DMS114 treated with DMSO at 0.1 percent for 48 hours (cell line): ENCODE data around the gene PLCB1.
A peak's percentile ranks its signal among the peaks of the same experiment; 100 is the strongest.
"Not testable (repeated sequence)": the region's sequence is repeated elsewhere in the genome, so short reads cannot be mapped to it uniquely, and the experiment has no call there.

Experiments
- DNase-seq: peaks from one replicate; lab custom pipeline; 2025; ENCODE audit not compliant: unreplicated experiment; lab: John Stamatoyannopoulos, UW

The PLCB1 gene

DNA sequence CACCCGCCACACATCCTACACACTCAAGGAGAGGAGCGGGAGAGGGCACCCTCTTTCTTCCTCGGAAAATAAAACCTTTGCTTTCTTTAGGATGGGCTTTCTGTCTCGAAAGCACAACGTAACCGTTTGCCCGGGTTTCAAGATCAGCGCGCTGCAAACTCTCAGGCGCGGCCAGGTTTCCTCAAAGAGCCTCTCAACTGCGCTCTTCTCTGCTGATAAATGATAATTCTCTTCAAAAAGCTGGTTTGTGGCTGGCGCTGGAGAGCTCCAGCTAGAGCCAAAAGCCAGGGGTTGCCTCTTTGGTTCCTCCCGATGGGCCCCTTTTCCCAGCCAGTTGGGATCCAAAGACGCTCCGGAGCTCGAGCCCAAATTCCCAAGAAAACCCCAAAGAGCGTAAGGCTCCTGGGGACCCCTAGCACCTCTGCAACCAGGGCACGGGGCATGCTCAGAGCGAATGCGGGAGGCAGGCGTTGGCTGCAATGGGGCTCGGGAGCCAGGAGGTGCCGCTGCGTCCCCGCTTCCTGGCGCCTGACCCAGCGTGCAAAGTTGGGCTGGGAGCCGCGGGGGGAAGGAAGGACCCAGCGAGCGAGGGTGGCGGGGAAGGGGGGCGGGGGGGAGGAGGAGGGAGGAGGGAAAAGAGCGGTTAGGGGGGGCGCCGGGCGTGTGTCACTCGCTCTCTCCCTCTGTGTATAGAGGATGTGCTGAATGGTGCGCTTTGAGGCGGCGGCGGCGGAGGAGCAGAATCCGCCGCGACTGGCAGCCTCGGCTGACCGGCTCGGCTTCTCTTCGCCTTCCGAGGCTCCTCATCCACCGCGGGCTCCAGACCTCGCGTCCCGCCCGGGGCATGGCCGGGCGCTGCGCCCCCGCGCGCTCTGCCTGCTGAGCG is at the start of gene PLCB1:
Gene PLCB1, plus strand, starts transcription at position 669 of the 886 bp plus-strand sequence. CDS start 386 bp downstream, outside the sequence.
- peak; percentile 66 for DNase-seq

GRCh38 chr20:8082989-8083388 is 49.1 kb upstream of the PLCB1 start:
- DNase-seq, result no peak

GRCh38 chr20:8089668-8090067 is 42.4 kb upstream of the PLCB1 start:
- DNase-seq, result no peak

DNA sequence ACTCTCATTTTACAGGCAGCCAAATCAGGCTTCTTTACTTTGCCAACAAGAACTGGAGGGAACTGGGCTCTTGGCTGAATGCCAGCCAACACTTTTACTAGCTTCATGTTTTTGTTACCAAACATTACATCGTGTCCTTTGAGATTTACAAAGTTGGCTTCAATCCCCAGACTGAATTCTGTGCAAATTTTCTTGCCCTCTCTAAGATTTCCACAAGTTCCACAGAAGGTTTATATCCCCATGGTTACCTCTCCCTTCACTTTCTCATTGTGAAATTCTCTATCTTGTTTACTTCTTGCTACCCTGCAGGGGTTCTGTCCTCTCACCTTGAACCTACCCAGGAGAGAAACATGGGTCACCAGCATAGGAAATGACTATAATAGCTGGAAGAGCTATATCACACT is 37.6 kb upstream of the PLCB1 start:
- no peak for DNase-seq

DNA sequence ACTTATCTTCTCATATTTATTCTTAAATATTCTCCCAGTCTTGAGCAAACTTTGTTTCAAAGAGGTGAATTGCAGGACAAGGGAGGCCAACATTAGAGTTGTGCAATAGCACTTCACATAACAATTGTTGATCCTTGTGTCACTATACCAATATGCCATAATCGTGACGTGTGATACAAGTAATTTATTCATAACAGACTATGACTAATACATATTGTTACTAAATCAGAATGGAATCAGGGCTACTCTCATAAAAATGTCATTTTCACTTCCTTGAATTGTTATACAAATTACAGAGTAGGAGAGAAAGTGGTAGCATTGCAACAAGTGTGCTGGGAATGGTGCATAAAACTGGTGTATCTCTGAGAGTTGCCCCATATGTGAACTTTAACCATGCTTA is 37.2 kb upstream of the PLCB1 start:
- no peak for DNase-seq

DNA sequence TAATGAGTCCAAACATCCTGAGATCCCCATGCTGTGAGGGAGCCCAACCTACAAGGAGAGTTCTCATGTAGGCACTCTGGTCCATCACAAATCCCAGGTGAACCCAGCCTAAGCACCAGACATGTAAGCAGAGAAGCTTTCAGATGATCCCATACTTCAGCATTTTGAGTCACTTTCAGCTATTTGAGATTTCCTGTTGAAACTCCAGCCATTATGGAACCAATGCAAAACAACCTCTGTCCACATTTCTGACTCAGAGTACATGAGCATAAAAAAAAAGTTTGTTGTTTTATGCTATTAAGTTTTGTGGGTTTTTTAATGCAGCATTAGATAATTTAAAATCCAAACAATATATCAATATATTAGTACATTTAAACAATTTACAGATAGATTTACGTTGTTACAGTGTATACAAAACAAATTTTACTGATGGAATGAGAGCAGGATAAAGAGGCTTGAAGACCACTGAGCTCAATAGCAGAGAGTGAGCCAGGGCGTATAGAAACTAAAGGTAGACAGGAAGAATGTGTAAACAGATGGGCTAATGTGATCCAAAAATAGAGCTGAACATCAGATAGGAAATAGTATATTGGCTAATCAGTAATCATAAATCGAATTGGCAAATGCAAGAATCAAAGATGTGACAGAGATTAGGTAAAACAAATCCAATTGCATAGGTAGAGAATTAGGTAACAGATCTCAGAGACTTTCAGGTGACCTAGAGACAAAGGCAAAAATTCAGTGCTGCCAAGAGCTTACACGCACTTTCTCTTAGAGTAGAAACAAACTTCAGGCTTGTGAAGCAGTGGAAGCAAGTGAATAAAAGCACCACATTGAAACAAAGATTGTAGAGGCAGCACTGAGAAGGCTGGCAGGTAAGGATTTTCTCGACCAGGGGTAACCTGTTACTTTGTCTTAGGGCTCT is 36.2 kb upstream of the PLCB1 start:
- DNase-seq, result no peak

DNA sequence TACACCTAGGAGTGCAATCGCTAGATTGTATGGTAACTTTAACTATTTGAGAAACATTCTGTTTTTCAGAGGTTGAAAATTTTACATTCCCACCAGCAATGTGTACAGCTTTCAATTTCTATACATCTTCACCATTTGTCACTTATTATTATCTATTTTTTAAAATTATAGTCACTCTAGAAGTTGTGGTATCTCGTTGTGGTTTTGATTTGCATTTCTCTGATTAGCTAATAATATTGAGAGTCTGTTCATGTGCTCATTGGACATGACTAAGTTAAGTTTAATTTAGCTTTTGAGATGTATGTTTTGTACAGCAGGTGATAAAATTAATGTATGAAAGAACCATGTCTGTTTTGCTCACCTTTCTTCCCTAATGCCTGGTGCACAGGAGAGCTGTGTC is 34.8 kb upstream of the PLCB1 start:
- DNase-seq, result no peak

GRCh38 chr20:8104252-8104651 is 27.8 kb upstream of the PLCB1 start:
- DNase-seq, result no peak

GRCh38 chr20:8114612-8115011 is 17.5 kb upstream of the PLCB1 start:
- DNase-seq, result not testable (repeated sequence)

GRCh38 chr20:8115436-8115835 is 16.6 kb upstream of the PLCB1 start:
- DNase-seq, result no peak

GRCh38 chr20:8116067-8116811 is 15.8 kb upstream of the PLCB1 start:
- DNase-seq, result no peak

DNA sequence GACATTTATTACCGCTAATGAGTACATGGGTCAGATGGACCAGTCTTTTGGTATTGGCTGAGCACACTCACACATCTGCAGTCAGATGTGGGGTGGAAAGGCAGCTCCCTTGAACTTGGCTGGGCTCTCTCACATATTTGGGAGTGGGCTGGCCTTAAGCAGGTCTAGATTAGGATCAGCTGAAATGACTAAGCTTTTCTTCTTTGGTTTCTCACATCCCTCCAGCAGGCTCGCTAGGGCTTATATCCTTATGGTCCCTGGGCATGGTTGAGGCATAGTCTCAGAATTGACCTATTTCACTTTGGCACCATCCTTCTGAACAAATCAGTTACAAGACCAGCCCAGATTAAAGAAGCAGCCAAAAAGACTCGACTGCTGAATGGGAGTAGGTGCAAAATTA is 14.4 kb upstream of the PLCB1 start:
- DNase-seq, result no peak

DNA sequence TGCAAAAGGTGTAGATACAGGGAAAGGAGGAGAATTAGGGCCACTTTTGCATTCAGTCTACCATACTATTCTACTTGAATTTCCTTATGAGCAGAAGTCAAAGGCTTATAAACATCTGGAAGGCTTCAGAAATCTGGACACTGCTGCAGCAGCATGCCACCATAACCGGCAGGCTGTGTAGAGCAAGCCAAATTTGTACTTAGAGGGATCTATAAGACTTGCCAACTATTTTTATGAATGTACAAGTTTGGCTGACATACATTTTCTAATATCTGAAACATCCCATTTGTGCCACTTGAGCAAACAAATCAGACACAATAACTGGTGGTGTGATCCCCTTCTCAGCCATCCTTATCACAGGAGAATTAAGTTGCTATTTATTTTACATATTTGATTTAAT is 14.0 kb upstream of the PLCB1 start:
- DNase-seq, result no peak

GRCh38 chr20:8118760-8119159 is 13.3 kb upstream of the PLCB1 start:
- DNase-seq, result no peak

- DNase-seq, result no peak
These were observed 10.4 kb upstream of the PLCB1 start for GRCh38 chr20:8121666-8122065.

- no peak for DNase-seq
These were observed 7.4 kb upstream of the PLCB1 start for GRCh38 chr20:8124639-8125038.

GRCh38 chr20:8126181-8126580 is 5.9 kb upstream of the PLCB1 start:
- no peak for DNase-seq

- no peak for DNase-seq
These were observed 5.2 kb upstream of the PLCB1 start for GRCh38 chr20:8126841-8127378.

DNA sequence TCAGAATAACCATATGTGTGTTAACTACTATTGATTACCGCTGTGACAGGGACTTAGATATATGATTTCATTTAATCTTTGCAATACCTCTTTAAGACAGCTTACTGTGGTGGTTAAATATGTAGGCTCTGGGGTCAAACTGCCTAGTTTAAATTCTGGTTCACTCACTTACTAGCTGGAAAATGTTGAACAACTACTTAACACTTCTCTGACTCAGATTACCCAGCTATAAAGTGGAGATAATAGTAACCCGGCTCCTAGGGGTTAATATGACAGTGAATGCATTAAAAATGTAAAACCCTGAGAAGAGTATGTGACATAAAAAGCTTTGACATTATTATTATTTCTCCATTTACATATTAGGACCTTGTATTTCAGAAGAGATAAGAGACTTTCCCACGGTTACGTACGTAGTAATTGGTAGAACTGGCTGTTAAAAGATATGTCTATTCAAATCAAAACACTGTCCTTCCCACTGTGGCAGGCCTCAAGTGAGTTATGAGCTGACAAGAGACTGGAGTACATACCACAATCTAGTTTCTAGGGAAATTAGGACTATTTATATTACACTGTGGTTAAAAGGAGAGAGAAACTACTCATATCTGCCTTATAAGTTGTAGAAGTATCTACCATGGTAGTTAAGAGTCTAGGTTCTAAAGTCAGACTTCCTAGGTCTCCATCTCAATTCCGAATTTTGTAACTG is 4.4 kb upstream of the PLCB1 start:
- no peak for DNase-seq
